HL-60 (cell line): Measurements from ENCODE around the gene TAS2R1.

Source experiments
- CTCF ChIP-seq: IDR thresholded peaks from one replicate; pipeline ENCODE4 v1.5.1; 2011; ENCODE audit warnings: low read length, control low read depth, inconsistent platforms; ENCODE audit not compliant: insufficient read depth
- GABPA ChIP-seq: IDR thresholded peaks from 2 replicates; pipeline ENCODE4 v1.6.1; 2012; ENCODE audit warnings: low read depth
- POLR2AphosphoS5 ChIP-seq: IDR thresholded peaks from 2 replicates; pipeline ENCODE4 v1.6.1; 2012; ENCODE audit warnings: low read depth
- TF ChIP-seq, protein P1 (sequence below): IDR thresholded peaks from 2 replicates; pipeline ENCODE4 v1.6.1; 2012; ENCODE audit warnings: low read depth; ENCODE audit not compliant: insufficient replicate concordance

DNA sequence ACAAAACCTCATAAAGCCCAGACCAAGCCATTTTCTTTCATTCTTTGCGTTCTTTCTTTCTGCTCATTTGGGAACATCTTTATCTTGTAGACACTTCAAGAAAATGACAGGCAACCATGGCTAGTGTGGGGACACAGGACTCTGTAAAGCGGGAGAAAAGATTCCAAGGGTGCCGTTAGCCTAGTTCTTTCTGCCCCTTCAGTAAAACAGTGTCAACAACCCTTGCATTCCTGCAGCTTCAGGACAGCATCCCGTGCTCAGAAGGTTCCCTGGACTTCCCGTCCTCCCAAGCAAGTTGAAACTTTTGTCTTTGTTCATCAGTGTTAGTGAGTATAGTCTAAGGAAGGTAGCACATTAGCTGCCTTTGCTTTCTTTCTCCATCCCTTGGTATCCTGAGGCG lies 41.9 kb downstream of the TAS2R1 start:
- TF ChIP-seq POLR2AphosphoS5: no peak
- no peak for TF ChIP-seq CTCF
- TF ChIP-seq, protein P1, sequence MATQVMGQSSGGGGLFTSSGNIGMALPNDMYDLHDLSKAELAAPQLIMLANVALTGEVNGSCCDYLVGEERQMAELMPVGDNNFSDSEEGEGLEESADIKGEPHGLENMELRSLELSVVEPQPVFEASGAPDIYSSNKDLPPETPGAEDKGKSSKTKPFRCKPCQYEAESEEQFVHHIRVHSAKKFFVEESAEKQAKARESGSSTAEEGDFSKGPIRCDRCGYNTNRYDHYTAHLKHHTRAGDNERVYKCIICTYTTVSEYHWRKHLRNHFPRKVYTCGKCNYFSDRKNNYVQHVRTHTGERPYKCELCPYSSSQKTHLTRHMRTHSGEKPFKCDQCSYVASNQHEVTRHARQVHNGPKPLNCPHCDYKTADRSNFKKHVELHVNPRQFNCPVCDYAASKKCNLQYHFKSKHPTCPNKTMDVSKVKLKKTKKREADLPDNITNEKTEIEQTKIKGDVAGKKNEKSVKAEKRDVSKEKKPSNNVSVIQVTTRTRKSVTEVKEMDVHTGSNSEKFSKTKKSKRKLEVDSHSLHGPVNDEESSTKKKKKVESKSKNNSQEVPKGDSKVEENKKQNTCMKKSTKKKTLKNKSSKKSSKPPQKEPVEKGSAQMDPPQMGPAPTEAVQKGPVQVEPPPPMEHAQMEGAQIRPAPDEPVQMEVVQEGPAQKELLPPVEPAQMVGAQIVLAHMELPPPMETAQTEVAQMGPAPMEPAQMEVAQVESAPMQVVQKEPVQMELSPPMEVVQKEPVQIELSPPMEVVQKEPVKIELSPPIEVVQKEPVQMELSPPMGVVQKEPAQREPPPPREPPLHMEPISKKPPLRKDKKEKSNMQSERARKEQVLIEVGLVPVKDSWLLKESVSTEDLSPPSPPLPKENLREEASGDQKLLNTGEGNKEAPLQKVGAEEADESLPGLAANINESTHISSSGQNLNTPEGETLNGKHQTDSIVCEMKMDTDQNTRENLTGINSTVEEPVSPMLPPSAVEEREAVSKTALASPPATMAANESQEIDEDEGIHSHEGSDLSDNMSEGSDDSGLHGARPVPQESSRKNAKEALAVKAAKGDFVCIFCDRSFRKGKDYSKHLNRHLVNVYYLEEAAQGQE: no peak
- TF ChIP-seq GABPA: no peak
